ENCODE results near the gene OR2T4. TPM values are rescaled to one million over a fixed set of nuclear protein-coding genes. Genes with fewer than 3 reads are reported as not detected.

Gene OR2T4
- not detected in 2 replicates for total RNA-seq

- Mint-ChIP-seq H3K9me3 (no peaks in the 10 kb centered on the region), H3K27ac (no peak within 1 kb of the TSS), H3K4me1 (no peaks in the 10 kb centered on the region), H3K36me3 (ENCODE audit: low read depth) (no peaks in the 10 kb centered on the region), H3K4me3 (no peak within 1 kb of the TSS), H3K27me3 (no peaks in the 10 kb centered on the region)
- DNase-seq: no peak
- intact Hi-C loops (cut with micrococcal nuclease): no loop called here
Observed at GRCh38 chr1:248361121-248361715, at the start of gene OR2T4. TSS of gene OR2T4 (plus strand) at chr1:248361665. CDS start at chr1:248361665, 0 bp downstream.

- DNase-seq: no peak
- intact Hi-C loops (cut with micrococcal nuclease): no loop called here
- peaks cover 15% of the 10 kb centered on the region for H3K9me3 Mint-ChIP-seq
- no peaks in the 10 kb centered on the region for H3K27me3 Mint-ChIP-seq
- no peak overlapping the region for H3K27ac Mint-ChIP-seq
- no peaks in the 10 kb centered on the region for H3K4me1 Mint-ChIP-seq
- H3K4me3 Mint-ChIP-seq: no peak overlapping the region
- H3K36me3 Mint-ChIP-seq (ENCODE audit: low read depth): no peaks in the 10 kb centered on the region
Observed at GRCh38 chr1:248316796-248317195, 44.7 kb upstream of the OR2T4 start.

- no peaks in the 10 kb centered on the region for H3K27me3 Mint-ChIP-seq
- H3K27ac Mint-ChIP-seq: no peak within 1 kb of the TSS
- no peaks in the 10 kb centered on the region for H3K9me3 Mint-ChIP-seq
- intact Hi-C loops (cut with micrococcal nuclease): no loop called here
- no peaks in the 10 kb centered on the region for H3K36me3 Mint-ChIP-seq (ENCODE audit: low read depth)
- no peak within 1 kb of the TSS for H3K4me3 Mint-ChIP-seq
- no peak for DNase-seq
- no peaks in the 10 kb centered on the region for H3K4me1 Mint-ChIP-seq
Observed at GRCh38 chr1:248324468-248324867, 37.0 kb upstream of the OR2T4 start, which contains the start of gene OR2M7. TSS of gene OR2M7 (minus strand) at chr1:248324568. CDS start at chr1:248324568, 0 bp downstream.

GRCh38 chr1:248343451-248343850 lies 18.0 kb upstream of the OR2T4 start:
- intact Hi-C loops (cut with micrococcal nuclease): no loop called here
- Mint-ChIP-seq H3K27ac (no peak overlapping the region), H3K36me3 (ENCODE audit: low read depth) (no peaks in the 10 kb centered on the region), H3K9me3 (no peaks in the 10 kb centered on the region), H3K27me3 (no peaks in the 10 kb centered on the region), H3K4me1 (no peaks in the 10 kb centered on the region), H3K4me3 (no peak overlapping the region)
- no peak for DNase-seq

GRCh38 chr1:248348475-248348874 lies 13.0 kb upstream of the OR2T4 start, which contains the start of gene OR14C36:
TSS of gene OR14C36 (plus strand) at chr1:248348775. CDS start at chr1:248348775, 0 bp downstream.
- no peaks in the 10 kb centered on the region for H3K27me3 Mint-ChIP-seq
- H3K4me1 Mint-ChIP-seq: no peaks in the 10 kb centered on the region
- H3K9me3 Mint-ChIP-seq: no peaks in the 10 kb centered on the region
- no peaks in the 10 kb centered on the region for H3K36me3 Mint-ChIP-seq (ENCODE audit: low read depth)
- no peak for DNase-seq
- no peak within 1 kb of the TSS for H3K4me3 Mint-ChIP-seq
- no peak within 1 kb of the TSS for H3K27ac Mint-ChIP-seq
- intact Hi-C loops (cut with micrococcal nuclease): no loop called here

- Mint-ChIP-seq H3K27ac (no peak overlapping the region), H3K9me3 (no peaks in the 10 kb centered on the region), H3K27me3 (no peaks in the 10 kb centered on the region)
Observed at GRCh38 chr1:248359415-248359814, 2.0 kb upstream of the OR2T4 start.

GRCh38 chr1:248366609-248367008 lies 5.1 kb downstream of the OR2T4 start:
- no peaks in the 10 kb centered on the region for H3K27me3 Mint-ChIP-seq
- H3K36me3 Mint-ChIP-seq (ENCODE audit: low read depth): no peaks in the 10 kb centered on the region
- intact Hi-C loops (cut with micrococcal nuclease): no loop called here
- no peaks in the 10 kb centered on the region for H3K4me1 Mint-ChIP-seq
- H3K4me3 Mint-ChIP-seq: no peak overlapping the region
- H3K9me3 Mint-ChIP-seq: no peaks in the 10 kb centered on the region
- H3K27ac Mint-ChIP-seq: no peak overlapping the region
- no peak for DNase-seq

More at GRCh38 chr1:248359415-248359814, 2.0 kb upstream of the OR2T4 start:
- no peak for DNase-seq
- no peaks in the 10 kb centered on the region for H3K36me3 Mint-ChIP-seq (ENCODE audit: low read depth)
- H3K4me3 Mint-ChIP-seq: no peak overlapping the region
- H3K4me1 Mint-ChIP-seq: no peaks in the 10 kb centered on the region
- intact Hi-C loops (cut with micrococcal nuclease): no loop called here

GRCh38 chr1:248372394-248372793 lies 10.9 kb downstream of the OR2T4 start:
- Mint-ChIP-seq H3K27ac (no peak overlapping the region), H3K36me3 (ENCODE audit: low read depth) (no peaks in the 10 kb centered on the region), H3K4me1 (no peaks in the 10 kb centered on the region), H3K4me3 (no peak overlapping the region), H3K9me3 (no peaks in the 10 kb centered on the region), H3K27me3 (no peaks in the 10 kb centered on the region)
- DNase-seq: no peak
- intact Hi-C loops (cut with micrococcal nuclease): no loop called here

- Mint-ChIP-seq H3K36me3 (ENCODE audit: low read depth) (no peaks in the 10 kb centered on the region), H3K27ac (no peak overlapping the region), H3K4me3 (no peak overlapping the region), H3K9me3 (no peaks in the 10 kb centered on the region), H3K27me3 (no peaks in the 10 kb centered on the region), H3K4me1 (no peaks in the 10 kb centered on the region)
- intact Hi-C loops (cut with micrococcal nuclease): no loop called here
- no peak for DNase-seq
Observed at GRCh38 chr1:248373761-248374160, 12.3 kb downstream of the OR2T4 start.

- Mint-ChIP-seq H3K4me3 (no peak within 1 kb of the TSS), H3K9me3 (no peaks in the 10 kb centered on the region), H3K27me3 (no peaks in the 10 kb centered on the region), H3K4me1 (no peaks in the 10 kb centered on the region), H3K27ac (no peak within 1 kb of the TSS), H3K36me3 (ENCODE audit: low read depth) (no peaks in the 10 kb centered on the region)
- no peak for DNase-seq
- intact Hi-C loops (cut with micrococcal nuclease): no loop called here
Observed at GRCh38 chr1:248375446-248375845, 14.0 kb downstream of the OR2T4 start, which contains the start of gene OR2T6. TSS of gene OR2T6 (plus strand) at chr1:248375746. CDS start at chr1:248387609, 11,863 bp downstream.

- no peaks in the 10 kb centered on the region for H3K27me3 Mint-ChIP-seq
- H3K36me3 Mint-ChIP-seq (ENCODE audit: low read depth): no peaks in the 10 kb centered on the region
- no peaks in the 10 kb centered on the region for H3K9me3 Mint-ChIP-seq
- DNase-seq: no peak
- intact Hi-C loops (cut with micrococcal nuclease): no loop called here
- no peak overlapping the region for H3K27ac Mint-ChIP-seq
- H3K4me3 Mint-ChIP-seq: no peak overlapping the region
- H3K4me1 Mint-ChIP-seq: no peaks in the 10 kb centered on the region
Observed at GRCh38 chr1:248376916-248377315, 15.5 kb downstream of the OR2T4 start.

- Mint-ChIP-seq H3K9me3 (no peaks in the 10 kb centered on the region), H3K36me3 (ENCODE audit: low read depth) (no peaks in the 10 kb centered on the region), H3K27me3 (no peaks in the 10 kb centered on the region), H3K4me1 (no peaks in the 10 kb centered on the region), H3K27ac (no peak overlapping the region), H3K4me3 (no peak overlapping the region)
- DNase-seq: no peak
- intact Hi-C loops (cut with micrococcal nuclease): no loop called here
Observed at GRCh38 chr1:248380854-248381253, 19.4 kb downstream of the OR2T4 start.

GRCh38 chr1:248388426-248388825 lies 27.0 kb downstream of the OR2T4 start:
- H3K36me3 Mint-ChIP-seq (ENCODE audit: low read depth): no peaks in the 10 kb centered on the region
- no peak for DNase-seq
- H3K4me3 Mint-ChIP-seq: no peak overlapping the region
- no peaks in the 10 kb centered on the region for H3K9me3 Mint-ChIP-seq
- H3K27me3 Mint-ChIP-seq: peaks cover 6% of the 10 kb centered on the region
- H3K4me1 Mint-ChIP-seq: no peaks in the 10 kb centered on the region
- intact Hi-C loops (cut with micrococcal nuclease): no loop called here
- H3K27ac Mint-ChIP-seq: no peak overlapping the region

GRCh38 chr1:248393050-248393449 lies 31.6 kb downstream of the OR2T4 start:
- Mint-ChIP-seq H3K36me3 (ENCODE audit: low read depth) (no peaks in the 10 kb centered on the region), H3K4me1 (no peaks in the 10 kb centered on the region), H3K27ac (no peak overlapping the region), H3K4me3 (no peak overlapping the region), H3K9me3 (no peaks in the 10 kb centered on the region), H3K27me3 (peaks cover 8% of the 10 kb centered on the region)
- intact Hi-C loops (cut with micrococcal nuclease): no loop called here
- DNase-seq: no peak

GRCh38 chr1:248402748-248403147 lies 41.3 kb downstream of the OR2T4 start, which contains the start of gene OR2T1:
TSS of gene OR2T1 (plus strand) at chr1:248403048. CDS start at chr1:248406148, 3,100 bp downstream.
- H3K4me3 Mint-ChIP-seq: no peak within 1 kb of the TSS
- peaks cover 3% of the 10 kb centered on the region for H3K4me1 Mint-ChIP-seq
- intact Hi-C loops (cut with micrococcal nuclease): no loop called here

More at GRCh38 chr1:248402748-248403147, 41.3 kb downstream of the OR2T4 start, which contains the start of gene OR2T1:
- Mint-ChIP-seq H3K9me3 (peaks cover 3% of the 10 kb centered on the region), H3K27me3 (no peaks in the 10 kb centered on the region), H3K27ac (no peak within 1 kb of the TSS), H3K36me3 (ENCODE audit: low read depth) (no peaks in the 10 kb centered on the region)
- no peak for DNase-seq

All from activated CD4-positive, alpha-beta T cell treated with anti-CD3 and anti-CD28 coated beads, Interleukin-2, amount 10 ng/mL, durations not matched to agents 24 days and 14 days (primary cell).